ENCODE data around the gene CNTD1.

DNA sequence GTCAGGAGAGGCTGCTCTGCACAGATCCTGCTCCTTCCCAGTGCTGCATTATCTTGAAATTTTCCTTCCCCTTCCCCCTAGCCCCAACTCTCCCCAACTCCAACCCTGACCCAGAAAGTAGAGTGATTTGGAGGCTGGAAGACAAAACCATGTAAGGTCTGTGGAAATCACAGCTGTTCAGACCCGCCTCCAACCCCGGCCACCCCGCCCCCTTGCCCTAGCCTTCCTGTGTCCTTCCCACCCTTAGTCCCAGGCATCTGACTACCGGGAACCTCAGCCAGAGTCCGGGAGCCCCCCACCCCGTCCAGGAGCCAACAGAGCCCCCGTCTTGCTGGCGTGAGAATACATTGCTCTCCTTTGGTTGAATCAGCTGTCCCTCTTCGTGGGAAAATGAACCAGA lies 52.3 kb downstream of the CNTD1 start, which contains the start of gene AOC3:
- TF ChIP-seq FOXP1 (CRISPR knock-in tag; IDR thresholded peaks at IDR 0.05; ENCODE audit: borderline replicate concordance) = no peak
- TF ChIP-seq MAX (CRISPR knock-in tag; IDR thresholded peaks at IDR 0.05) = no peak
- TF ChIP-seq NFYB (CRISPR knock-in tag; conservative IDR thresholded peaks at IDR 0.05; ENCODE audit: low read depth) = no peak
- no peak for TF ChIP-seq JUN (CRISPR knock-in tag; IDR thresholded peaks at IDR 0.05)
- TF ChIP-seq, protein P1, sequence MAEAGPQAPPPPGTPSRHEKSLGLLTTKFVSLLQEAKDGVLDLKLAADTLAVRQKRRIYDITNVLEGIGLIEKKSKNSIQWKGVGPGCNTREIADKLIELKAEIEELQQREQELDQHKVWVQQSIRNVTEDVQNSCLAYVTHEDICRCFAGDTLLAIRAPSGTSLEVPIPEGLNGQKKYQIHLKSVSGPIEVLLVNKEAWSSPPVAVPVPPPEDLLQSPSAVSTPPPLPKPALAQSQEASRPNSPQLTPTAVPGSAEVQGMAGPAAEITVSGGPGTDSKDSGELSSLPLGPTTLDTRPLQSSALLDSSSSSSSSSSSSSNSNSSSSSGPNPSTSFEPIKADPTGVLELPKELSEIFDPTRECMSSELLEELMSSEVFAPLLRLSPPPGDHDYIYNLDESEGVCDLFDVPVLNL (CRISPR knock-in tag; IDR thresholded peaks at IDR 0.05; ENCODE audit: borderline replicate concordance, low read depth) = no peak
- no peak for TF ChIP-seq ZNF138 (CRISPR knock-in tag; conservative IDR thresholded peaks at IDR 0.05)
- TF ChIP-seq CTCF (IDR thresholded peaks at IDR 0.05) = no peak
- TF ChIP-seq RELA (CRISPR knock-in tag; IDR thresholded peaks at IDR 0.05; ENCODE audit: borderline replicate concordance) = no peak
- no peak for TF ChIP-seq ZNF232 (CRISPR knock-in tag; IDR thresholded peaks at IDR 0.05)
- no peak for TF ChIP-seq IRF2 (CRISPR knock-in tag; IDR thresholded peaks at IDR 0.05; ENCODE audit: borderline replicate concordance, low read depth)
- no peak for TF ChIP-seq TP53 (CRISPR knock-in tag; IDR thresholded peaks at IDR 0.05)

Measured in WTC11 (cell line).